H1 (cell line): ENCODE results near the gene ULBP3.
"Not testable (repeated sequence)": the region's sequence is repeated elsewhere in the genome, so short reads cannot be mapped to it uniquely, and the experiment has no call there.

ENCODE experiments used
- CBX5 ChIP-seq: fragments of 300-800, 300-1000 bp; sonication (generic); IDR thresholded peaks from 2 replicates; pipeline ENCODE4 v1.7.1; 2016; ENCODE audit warnings: antibody characterized with exemption, low read length, low read depth
- POLR2AphosphoS5 ChIP-seq: IDR thresholded peaks from 2 replicates; pipeline ENCODE4 v1.6.1; 2011; ENCODE audit warnings: low read depth, low read length
- RAD21 ChIP-seq, 2 experiments: IDR thresholded peaks in 1 of 2; conservative IDR thresholded peaks in 1 of 2; 2 replicates each; pipeline ENCODE4 v1.6.1; 2011; ENCODE audit warnings: low read depth in 2 of 2, low read length in 2 of 2, improper control_type of control experiment in 1 of 2, inconsistent platforms in 1 of 2, mild to moderate bottlenecking in 1 of 2, moderate library complexity in 1 of 2
- YY1 ChIP-seq: IDR thresholded peaks from 2 replicates; pipeline ENCODE4 v1.6.1; 2011; ENCODE audit warnings: low read depth, mild to moderate bottlenecking, low read length
- TF ChIP-seq, protein P1 (sequence below), 3 experiments: IDR thresholded peaks; 1 replicate in 2 of 3; 2 replicates in 1 of 3; pipeline versions ENCODE4 v1.5.1 to v1.6.1; 2011; ENCODE audit warnings: low read length in 3 of 3, mild to moderate bottlenecking in 3 of 3, inconsistent platforms in 2 of 3, low read depth in 1 of 3, moderate library complexity in 1 of 3; ENCODE audit not compliant: insufficient read depth in 1 of 3; ENCODE audit errors: control extremely low read depth in 1 of 3
- TF ChIP-seq, protein P2 (sequence below): IDR thresholded peaks from 2 replicates; pipeline ENCODE4 v1.6.1; 2011; ENCODE audit warnings: low read length, improper control_type of control experiment

DNA sequence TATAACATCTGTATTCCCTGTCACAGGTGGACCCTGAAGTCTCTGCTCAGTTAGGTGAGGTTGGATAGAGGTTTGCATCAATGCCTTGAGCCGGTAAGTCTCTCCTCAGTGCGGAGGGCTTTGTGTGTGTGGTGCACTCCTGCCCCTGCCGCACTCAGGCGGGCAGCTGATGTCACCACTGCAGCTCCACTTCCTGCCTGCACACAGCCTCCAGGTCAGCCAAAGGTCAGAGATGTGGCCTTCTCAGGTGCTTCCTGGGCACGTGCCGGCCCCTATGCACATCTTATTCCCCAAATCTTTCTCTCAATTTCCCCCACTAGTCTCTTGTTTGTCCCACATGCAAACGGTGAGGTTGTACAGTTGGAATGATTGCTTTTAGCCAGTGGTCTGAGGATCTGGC, 8.9 kb downstream of the ULBP3 start:
- TF ChIP-seq, protein P1, sequence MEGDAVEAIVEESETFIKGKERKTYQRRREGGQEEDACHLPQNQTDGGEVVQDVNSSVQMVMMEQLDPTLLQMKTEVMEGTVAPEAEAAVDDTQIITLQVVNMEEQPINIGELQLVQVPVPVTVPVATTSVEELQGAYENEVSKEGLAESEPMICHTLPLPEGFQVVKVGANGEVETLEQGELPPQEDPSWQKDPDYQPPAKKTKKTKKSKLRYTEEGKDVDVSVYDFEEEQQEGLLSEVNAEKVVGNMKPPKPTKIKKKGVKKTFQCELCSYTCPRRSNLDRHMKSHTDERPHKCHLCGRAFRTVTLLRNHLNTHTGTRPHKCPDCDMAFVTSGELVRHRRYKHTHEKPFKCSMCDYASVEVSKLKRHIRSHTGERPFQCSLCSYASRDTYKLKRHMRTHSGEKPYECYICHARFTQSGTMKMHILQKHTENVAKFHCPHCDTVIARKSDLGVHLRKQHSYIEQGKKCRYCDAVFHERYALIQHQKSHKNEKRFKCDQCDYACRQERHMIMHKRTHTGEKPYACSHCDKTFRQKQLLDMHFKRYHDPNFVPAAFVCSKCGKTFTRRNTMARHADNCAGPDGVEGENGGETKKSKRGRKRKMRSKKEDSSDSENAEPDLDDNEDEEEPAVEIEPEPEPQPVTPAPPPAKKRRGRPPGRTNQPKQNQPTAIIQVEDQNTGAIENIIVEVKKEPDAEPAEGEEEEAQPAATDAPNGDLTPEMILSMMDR (IDR thresholded peaks at IDR 0.05; ENCODE audit: control extremely low read depth in 1 of 3, insufficient read depth in 1 of 3, low read depth in 1 of 3, low read length in 3 of 3), result not testable (repeated sequence)
- TF ChIP-seq RAD21 (IDR thresholded peaks at IDR 0.05 in 1 of 2, conservative IDR thresholded peaks at IDR 0.05 in 1 of 2; ENCODE audit: low read depth in 2 of 2, low read length in 2 of 2); POLR2AphosphoS5; YY1; CBX5: not testable (repeated sequence)
- TF ChIP-seq, protein P2, sequence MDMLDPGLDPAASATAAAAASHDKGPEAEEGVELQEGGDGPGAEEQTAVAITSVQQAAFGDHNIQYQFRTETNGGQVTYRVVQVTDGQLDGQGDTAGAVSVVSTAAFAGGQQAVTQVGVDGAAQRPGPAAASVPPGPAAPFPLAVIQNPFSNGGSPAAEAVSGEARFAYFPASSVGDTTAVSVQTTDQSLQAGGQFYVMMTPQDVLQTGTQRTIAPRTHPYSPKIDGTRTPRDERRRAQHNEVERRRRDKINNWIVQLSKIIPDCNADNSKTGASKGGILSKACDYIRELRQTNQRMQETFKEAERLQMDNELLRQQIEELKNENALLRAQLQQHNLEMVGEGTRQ, result not testable (repeated sequence)
